DND-41 (cell line): Measurements from ENCODE around the gene PRRX1.

Source experiments
- CTCF ChIP-seq: IDR thresholded peaks from 2 replicates; pipeline ENCODE4 v1.5.1; 2012; ENCODE audit warnings: borderline replicate concordance, low read length, moderate library complexity, mild to moderate bottlenecking; ENCODE audit not compliant: poor library complexity, severe bottlenecking; ENCODE audit errors: extremely low read depth
- EZH2 ChIP-seq: IDR thresholded peaks from 3 replicates; pipeline ENCODE4 v1.6.1; 2012; ENCODE audit warnings: borderline replicate concordance, low read depth, mild to moderate bottlenecking, moderate library complexity, low read length, inconsistent platforms; ENCODE audit not compliant: severe bottlenecking

GRCh38 chr1:170705981-170706380 is 42.0 kb downstream of the PRRX1 start:
- TF ChIP-seq CTCF (no peak), EZH2 (no peak)
